ENCODE data around the gene SLC22A23. TPM values are rescaled to one million over a fixed set of nuclear protein-coding genes. Genes with fewer than 3 reads are reported as not detected.

The SLC22A23 gene
- total RNA-seq, 2 experiments from 2014 or later = 0.23 to 0.24 TPM

- ATAC-seq (no peak), DNase-seq (no peak)
- H3K4me3 Mint-ChIP-seq = no peak overlapping the region
- H3K27ac Mint-ChIP-seq = no peak overlapping the region
- peaks cover 3% of the 10 kb centered on the region for H3K4me1 Mint-ChIP-seq (ENCODE audit: low read depth)
- H3K27me3 Mint-ChIP-seq (ENCODE audit: low read depth) = peaks cover 52% of the 10 kb centered on the region
- CTCF ChIA-PET = interaction anchor here (0.8 to 1.2 kb wide), 2 partner anchors 12 to 13 kb away, joined by 4 read pairs; no protein-coding TSS in a partner anchor
- no peaks in the 10 kb centered on the region for H3K36me3 Mint-ChIP-seq (ENCODE audit: low read depth)
- POLR2A ChIA-PET = no interaction called here
- no peaks in the 10 kb centered on the region for H3K9me3 Mint-ChIP-seq (ENCODE audit: insufficient read depth)
These were observed 217.6 kb downstream of the SLC22A23 start for GRCh38 chr6:3239110-3239830.

DNA sequence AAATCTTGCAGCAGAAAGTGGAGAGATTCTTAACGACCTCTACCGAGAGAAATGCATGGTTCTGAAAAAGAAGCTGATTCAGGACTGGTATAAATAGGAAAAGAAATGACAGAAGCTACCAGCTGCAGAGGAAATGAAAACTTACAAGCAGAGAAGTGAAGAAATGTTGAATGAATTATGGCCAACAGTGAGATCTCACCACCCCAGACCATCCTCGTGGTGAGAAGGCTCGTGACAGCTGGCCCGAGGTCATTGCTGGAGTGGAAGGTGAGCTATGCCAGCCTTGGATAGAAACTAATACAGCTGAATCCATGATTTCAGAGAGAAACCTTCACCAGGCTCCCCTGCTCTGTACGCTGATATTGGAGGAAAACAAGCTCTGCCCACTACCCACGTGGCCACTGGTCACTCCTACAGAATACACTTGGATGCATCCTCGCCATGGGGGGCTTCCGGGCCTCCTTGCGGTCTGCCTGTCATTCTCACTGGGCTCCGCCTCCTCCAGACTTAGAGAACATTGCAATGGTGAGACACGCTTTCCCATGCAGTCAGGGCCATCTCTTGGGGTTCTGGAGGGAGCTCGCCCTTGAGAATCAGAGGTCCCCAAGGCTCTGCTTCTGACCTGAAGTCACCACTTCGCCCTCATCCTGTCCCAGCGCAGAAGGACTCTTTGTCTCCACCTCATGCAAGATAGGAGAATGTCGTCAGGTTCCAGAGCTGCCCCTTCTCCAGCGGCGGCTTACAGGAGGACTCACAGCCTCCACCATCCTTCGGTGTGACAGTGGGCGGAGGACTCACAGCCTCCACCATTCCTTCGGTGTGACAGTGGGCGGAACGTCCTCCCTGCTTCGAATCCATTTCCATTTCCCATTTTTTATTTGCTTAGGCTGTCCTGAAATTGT is 218.8 kb downstream of the SLC22A23 start:
- no peak for ATAC-seq
- no peaks in the 10 kb centered on the region for H3K9me3 Mint-ChIP-seq (ENCODE audit: insufficient read depth)
- POLR2A ChIA-PET = no interaction called here
- H3K27me3 Mint-ChIP-seq (ENCODE audit: low read depth) = peaks cover 54% of the 10 kb centered on the region
- no peak overlapping the region for H3K4me3 Mint-ChIP-seq
- peaks cover 3% of the 10 kb centered on the region for H3K4me1 Mint-ChIP-seq (ENCODE audit: low read depth)
- H3K27ac Mint-ChIP-seq = no peak overlapping the region
- H3K36me3 Mint-ChIP-seq (ENCODE audit: low read depth) = no peaks in the 10 kb centered on the region
- CTCF ChIA-PET = interaction anchor here (1.1 kb wide), 1 partner anchor 13 kb away, joined by 6 read pairs; no protein-coding TSS in a partner anchor
- DNase-seq = no peak

- H3K27ac Mint-ChIP-seq = no peak overlapping the region
- no peak overlapping the region for H3K4me3 Mint-ChIP-seq
- ATAC-seq (no peak), DNase-seq (no peak)
- peaks cover 13% of the 10 kb centered on the region for H3K4me1 Mint-ChIP-seq (ENCODE audit: low read depth)
- no peaks in the 10 kb centered on the region for H3K9me3 Mint-ChIP-seq (ENCODE audit: insufficient read depth)
- ChIA-PET POLR2A (no interaction called here), CTCF (interaction anchor here (1.5 to 2.2 kb wide), 2 partner anchors 15 to 25 kb away, joined by 3 to 12 read pairs; no protein-coding TSS in a partner anchor)
- peaks cover 65% of the 10 kb centered on the region for H3K27me3 Mint-ChIP-seq (ENCODE audit: low read depth)
- H3K36me3 Mint-ChIP-seq (ENCODE audit: low read depth) = no peaks in the 10 kb centered on the region
These were observed 220.8 kb downstream of the SLC22A23 start for GRCh38 chr6:3236005-3236404.

GRCh38 chr6:3235486-3235885 is 221.4 kb downstream of the SLC22A23 start:
- no peak for ATAC-seq
- CTCF ChIA-PET = interaction anchor here (1.5 to 2.2 kb wide), 2 partner anchors 16 to 26 kb away, joined by 3 to 12 read pairs; no protein-coding TSS in a partner anchor
- H3K4me1 Mint-ChIP-seq (ENCODE audit: low read depth) = peaks cover 16% of the 10 kb centered on the region
- POLR2A ChIA-PET = no interaction called here
- no peak for DNase-seq
- H3K9me3 Mint-ChIP-seq (ENCODE audit: insufficient read depth) = no peaks in the 10 kb centered on the region
- H3K4me3 Mint-ChIP-seq = no peak overlapping the region
- H3K27ac Mint-ChIP-seq = no peak overlapping the region
- peaks cover 69% of the 10 kb centered on the region for H3K27me3 Mint-ChIP-seq (ENCODE audit: low read depth)
- H3K36me3 Mint-ChIP-seq (ENCODE audit: low read depth) = no peaks in the 10 kb centered on the region

- Mint-ChIP-seq H3K4me3 (no peak overlapping the region), H3K27ac (no peak overlapping the region), H3K27me3 (ENCODE audit: low read depth) (peaks cover 80% of the 10 kb centered on the region), H3K9me3 (ENCODE audit: insufficient read depth) (no peaks in the 10 kb centered on the region), H3K36me3 (ENCODE audit: low read depth) (no peaks in the 10 kb centered on the region), H3K4me1 (ENCODE audit: low read depth) (peaks cover 31% of the 10 kb centered on the region)
- POLR2A ChIA-PET = no interaction called here
- no peak for DNase-seq
- no peak for ATAC-seq
- CTCF ChIA-PET = interaction anchor here (1.1 kb wide), 1 partner anchor 18 kb away, joined by 3 read pairs; no protein-coding TSS in a partner anchor
These were observed 222.9 kb downstream of the SLC22A23 start for GRCh38 chr6:3233904-3234303.

GRCh38 chr6:3233321-3233720 is 223.5 kb downstream of the SLC22A23 start:
- ATAC-seq (no peak), DNase-seq (no peak)
- Mint-ChIP-seq H3K36me3 (ENCODE audit: low read depth) (no peaks in the 10 kb centered on the region), H3K4me1 (ENCODE audit: low read depth) (peaks cover 35% of the 10 kb centered on the region), H3K4me3 (no peak overlapping the region), H3K9me3 (ENCODE audit: insufficient read depth) (no peaks in the 10 kb centered on the region), H3K27me3 (ENCODE audit: low read depth) (peaks cover 82% of the 10 kb centered on the region), H3K27ac (no peak overlapping the region)
- ChIA-PET POLR2A (no interaction called here), CTCF (interaction anchor here (1.1 kb wide), 1 partner anchor 18 kb away, joined by 3 read pairs; no protein-coding TSS in a partner anchor)

GRCh38 chr6:3232017-3232945 is 224.6 kb downstream of the SLC22A23 start:
- DNase-seq = no peak
- H3K9me3 Mint-ChIP-seq (ENCODE audit: insufficient read depth) = no peaks in the 10 kb centered on the region
- no peak overlapping the region for H3K4me3 Mint-ChIP-seq
- no peak for ATAC-seq
- no peak overlapping the region for H3K27ac Mint-ChIP-seq
- H3K4me1 Mint-ChIP-seq (ENCODE audit: low read depth) = peaks cover 41% of the 10 kb centered on the region
- ChIA-PET CTCF (interaction anchor here (4.3 kb wide), 1 partner anchor 18 kb away, joined by 19 read pairs; no protein-coding TSS in a partner anchor), POLR2A (no interaction called here)
- H3K36me3 Mint-ChIP-seq (ENCODE audit: low read depth) = no peaks in the 10 kb centered on the region
- H3K27me3 Mint-ChIP-seq (ENCODE audit: low read depth) = peaks cover 80% of the 10 kb centered on the region

- POLR2A ChIA-PET = no interaction called here
- no peak overlapping the region for H3K27ac Mint-ChIP-seq
- H3K4me1 Mint-ChIP-seq (ENCODE audit: low read depth) = peaks cover 48% of the 10 kb centered on the region
- H3K9me3 Mint-ChIP-seq (ENCODE audit: insufficient read depth) = no peaks in the 10 kb centered on the region
- no peak for DNase-seq
- no peak for ATAC-seq
- H3K27me3 Mint-ChIP-seq (ENCODE audit: low read depth) = peaks cover 82% of the 10 kb centered on the region
- H3K4me3 Mint-ChIP-seq = no peak overlapping the region
- CTCF ChIA-PET = interaction anchor here (4.3 kb wide), 1 partner anchor 19 kb away, joined by 19 read pairs; no protein-coding TSS in a partner anchor
- no peaks in the 10 kb centered on the region for H3K36me3 Mint-ChIP-seq (ENCODE audit: low read depth)
These were observed 225.4 kb downstream of the SLC22A23 start for GRCh38 chr6:3231247-3232016.

GRCh38 chr6:3230900-3231246 is 226.0 kb downstream of the SLC22A23 start:
- peaks cover 84% of the 10 kb centered on the region for H3K27me3 Mint-ChIP-seq (ENCODE audit: low read depth)
- POLR2A ChIA-PET = no interaction called here
- H3K27ac Mint-ChIP-seq = no peak overlapping the region
- H3K4me1 Mint-ChIP-seq (ENCODE audit: low read depth) = peaks cover 49% of the 10 kb centered on the region
- H3K36me3 Mint-ChIP-seq (ENCODE audit: low read depth) = no peaks in the 10 kb centered on the region
- DNase-seq = no peak
- CTCF ChIA-PET = interaction anchor here (4.3 kb wide), 1 partner anchor 20 kb away, joined by 19 read pairs; no protein-coding TSS in a partner anchor
- H3K4me3 Mint-ChIP-seq = no peak overlapping the region
- H3K9me3 Mint-ChIP-seq (ENCODE audit: insufficient read depth) = no peaks in the 10 kb centered on the region
- no peak for ATAC-seq

DNA sequence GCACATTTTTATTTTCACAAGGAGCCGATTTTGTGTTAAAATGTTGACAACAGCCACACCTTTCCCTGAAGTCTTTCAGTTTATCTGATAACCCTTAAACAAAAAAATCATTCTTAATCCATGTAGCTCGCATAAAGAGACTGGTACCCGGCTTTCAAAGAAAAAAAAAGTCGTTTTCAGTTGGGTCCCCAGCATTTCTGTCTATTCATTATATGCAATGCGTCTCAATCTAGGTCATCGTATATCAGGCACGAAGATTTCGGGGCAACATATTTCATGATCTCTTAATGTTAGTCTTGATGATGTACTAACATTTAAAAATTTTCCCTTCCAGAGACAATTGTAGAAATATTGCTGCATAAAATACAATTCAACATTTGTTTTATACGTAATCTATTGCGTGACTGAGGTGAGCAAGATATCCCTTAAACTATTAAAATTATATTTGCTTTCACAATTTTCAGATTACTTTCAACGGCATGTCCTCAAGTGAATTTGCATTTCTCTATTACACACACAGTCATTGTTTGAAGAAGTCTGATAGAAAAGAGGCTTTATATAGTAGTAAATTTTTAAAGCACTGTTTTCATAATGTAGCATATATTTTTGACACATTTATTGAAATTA is 226.5 kb downstream of the SLC22A23 start:
- DNase-seq = no peak
- no peak for ATAC-seq
- CTCF ChIA-PET = interaction anchor here (4.3 kb wide), 1 partner anchor 20 kb away, joined by 19 read pairs; no protein-coding TSS in a partner anchor
- Mint-ChIP-seq H3K27me3 (ENCODE audit: low read depth) (peaks cover 83% of the 10 kb centered on the region), H3K4me1 (ENCODE audit: low read depth) (peaks cover 46% of the 10 kb centered on the region), H3K27ac (no peak overlapping the region), H3K4me3 (no peak overlapping the region), H3K9me3 (ENCODE audit: insufficient read depth) (no peaks in the 10 kb centered on the region), H3K36me3 (ENCODE audit: low read depth) (no peaks in the 10 kb centered on the region)
- POLR2A ChIA-PET = no interaction called here

Data from activated CD8-positive, alpha-beta T cell treated with anti-CD3 and anti-CD28 coated beads, Interleukin-2, amount 10 ng/mL, durations not matched to agents 7 days and 5 days (primary cell).